Naive B cell (primary cell): ENCODE data around the gene IQCB1. TPM values are rescaled to one million over a fixed set of nuclear protein-coding genes. Genes with fewer than 3 reads are reported as not detected.

ENCODE experiments used
- ATAC-seq, 2 donors: fragments of 150-1000 bp; cut with Tn5 transposase; 2 replicates each; pipeline ENCODE4 v1.10.0; 2021; ENCODE audit warnings: low read depth in 2 of 2, mild to moderate bottlenecking in 2 of 2, moderate library complexity in 2 of 2
- DNase-seq: peaks from one replicate; pipeline ENCODE4 v3.0.0; 2022
- H3K27ac Mint-ChIP-seq, 6 donors: one replicate each; pipeline ENCODE4 v1.8.0; 2020 to 2022; ENCODE audit warnings: mild to moderate bottlenecking in 6 of 6, mixed read lengths in 6 of 6, moderate library complexity in 5 of 6, inconsistent platforms in 2 of 6
- H3K27me3 Mint-ChIP-seq, 3 donors: one replicate each; pipeline ENCODE4 v1.8.0; 2021 to 2022; ENCODE audit warnings: mixed read lengths in 3 of 3, mild to moderate bottlenecking in 1 of 3
- H3K36me3 Mint-ChIP-seq, 2 donors: one replicate each; pipeline ENCODE4 v1.8.0; 2020 to 2022; ENCODE audit warnings: mixed read lengths in 2 of 2, inconsistent platforms in 1 of 2, mild to moderate bottlenecking in 1 of 2
- H3K4me1 Mint-ChIP-seq, 3 donors: one replicate each; pipeline ENCODE4 v1.8.0; 2020 to 2022; ENCODE audit warnings: mixed read lengths in 3 of 3, inconsistent platforms in 1 of 3, mild to moderate bottlenecking in 1 of 3, moderate library complexity in 1 of 3
- H3K4me3 Mint-ChIP-seq, 8 donors: one replicate each; pipeline ENCODE4 v1.8.0; 2020 to 2022; ENCODE audit warnings: mild to moderate bottlenecking in 8 of 8, mixed read lengths in 8 of 8, moderate library complexity in 8 of 8, inconsistent platforms in 2 of 8
- H3K9me3 Mint-ChIP-seq, 7 donors: one replicate each; pipeline ENCODE4 v1.8.0; 2020 to 2022; ENCODE audit warnings: mixed read lengths in 7 of 7, mild to moderate bottlenecking in 5 of 7, inconsistent platforms in 2 of 7, moderate library complexity in 1 of 7
- polyA plus RNA-seq, 6 donors: library from polyadenylated mRNA; unstranded; fragments of 300-500 nt; fragmentation: Illumina TruSeq; gene quantifications; one replicate each; pipeline ENCODE4 v1.2.3, GENCODE V29; 2021; ENCODE audit warnings: low read depth in 6 of 6

Gene IQCB1
- polyA plus RNA-seq, 6 donors from 2014 or later, result 40.4 to 53.9 (median 46.7) TPM

- peaks cover 14 to 25% of the 10 kb centered on the region in 2 donors for H3K36me3 Mint-ChIP-seq
- DNase-seq (no peak), ATAC-seq (no peak)
- H3K4me3 Mint-ChIP-seq, result no peak overlapping the region
- no peaks in the 10 kb centered on the region for H3K9me3 Mint-ChIP-seq
- H3K27ac Mint-ChIP-seq, result peak overlapping the region in 1 of 6 donors; percentile 26
- H3K27me3 Mint-ChIP-seq, result no peaks in the 10 kb centered on the region
- H3K4me1 Mint-ChIP-seq, result peaks cover 5 to 17% (median 13%) of the 10 kb centered on the region in 3 donors
These were observed 103.7 kb downstream of the IQCB1 start for GRCh38 chr3:121730940-121731687.

GRCh38 chr3:121724130-121724529 is 110.7 kb downstream of the IQCB1 start:
- ATAC-seq, result peak; percentile 21 to 39
- Mint-ChIP-seq H3K4me1 (peaks cover 4 to 6% (median 4%) of the 10 kb centered on the region in 3 donors), H3K27me3 (no peaks in the 10 kb centered on the region), H3K4me3 (peak overlapping the region in 1 of 8 donors; percentile 9), H3K9me3 (no peaks in the 10 kb centered on the region), H3K36me3 (peaks cover 63 to 66% of the 10 kb centered on the region in 2 donors), H3K27ac (peak overlapping the region in 2 of 6 donors; percentile 74 to 76)
- DNase-seq, result no peak

- Mint-ChIP-seq H3K27me3 (no peaks in the 10 kb centered on the region), H3K9me3 (no peaks in the 10 kb centered on the region), H3K4me3 (no peak overlapping the region), H3K36me3 (peaks cover 61 to 63% of the 10 kb centered on the region in 2 donors), H3K27ac (no peak overlapping the region), H3K4me1 (peaks cover 4 to 6% (median 6%) of the 10 kb centered on the region in 3 donors)
- DNase-seq, result no peak
- no peak for ATAC-seq
These were observed 111.4 kb downstream of the IQCB1 start for GRCh38 chr3:121723485-121723884.

GRCh38 chr3:121722411-121722810 is 112.4 kb downstream of the IQCB1 start:
- no peak for DNase-seq
- Mint-ChIP-seq H3K9me3 (no peaks in the 10 kb centered on the region), H3K27ac (peak overlapping the region in 1 of 6 donors; percentile 18), H3K36me3 (peaks cover 63 to 68% of the 10 kb centered on the region in 2 donors), H3K4me1 (peaks cover 4 to 7% (median 6%) of the 10 kb centered on the region in 3 donors), H3K4me3 (no peak overlapping the region), H3K27me3 (no peaks in the 10 kb centered on the region)
- no peak for ATAC-seq

GRCh38 chr3:121720163-121720562 is 114.7 kb downstream of the IQCB1 start:
- H3K27ac Mint-ChIP-seq, result peak overlapping the region in 2 of 6 donors; percentile 31 to 42
- no peaks in the 10 kb centered on the region for H3K27me3 Mint-ChIP-seq
- peaks cover 64 to 65% of the 10 kb centered on the region in 2 donors for H3K36me3 Mint-ChIP-seq
- H3K9me3 Mint-ChIP-seq, result no peaks in the 10 kb centered on the region
- DNase-seq (no peak), ATAC-seq (no peak)
- peaks cover 4 to 7% (median 6%) of the 10 kb centered on the region in 3 donors for H3K4me1 Mint-ChIP-seq
- no peak overlapping the region for H3K4me3 Mint-ChIP-seq

Other genes starting within 250 kb of the IQCB1 start
- under 1 TPM in 3 of 6 donors, not detected in 3; 0.04 to 0.17 (median 0.11) TPM for gene FBXO40, start 241.7 kb downstream of the IQCB1 start, polyA plus RNA-seq
- gene HCLS1, start 174.2 kb downstream of the IQCB1 start, polyA plus RNA-seq, result 100 to 1,000 TPM; 367 to 548 (median 469) TPM
- gene GOLGB1, start 85.3 kb downstream of the IQCB1 start, polyA plus RNA-seq, result 10 to 100 TPM in 1 of 6 donors, 1 to 10 TPM in 5; 1.2 to 10.6 (median 5.8) TPM
- gene EAF2, start 149 bp upstream of the IQCB1 start, polyA plus RNA-seq, result 100 to 1,000 TPM; 431 to 811 (median 611) TPM
- gene SLC15A2, start 59.3 kb upstream of the IQCB1 start, polyA plus RNA-seq, result 1 to 10 TPM in 5 of 6 donors, not detected in 1; 1.1 to 4.6 (median 3.0) TPM
- 1 to 10 TPM in 2 of 6 donors, under 1 TPM in 3, not detected in 1; 0.18 to 1.6 (median 0.67) TPM for gene ILDR1, start 187.2 kb upstream of the IQCB1 start, polyA plus RNA-seq
- gene CD86, start 220.3 kb upstream of the IQCB1 start, polyA plus RNA-seq, result 10 to 100 TPM; 18.0 to 61.4 (median 45.4) TPM